Measurements from ENCODE around the gene CTNS.

Gene CTNS

DNA sequence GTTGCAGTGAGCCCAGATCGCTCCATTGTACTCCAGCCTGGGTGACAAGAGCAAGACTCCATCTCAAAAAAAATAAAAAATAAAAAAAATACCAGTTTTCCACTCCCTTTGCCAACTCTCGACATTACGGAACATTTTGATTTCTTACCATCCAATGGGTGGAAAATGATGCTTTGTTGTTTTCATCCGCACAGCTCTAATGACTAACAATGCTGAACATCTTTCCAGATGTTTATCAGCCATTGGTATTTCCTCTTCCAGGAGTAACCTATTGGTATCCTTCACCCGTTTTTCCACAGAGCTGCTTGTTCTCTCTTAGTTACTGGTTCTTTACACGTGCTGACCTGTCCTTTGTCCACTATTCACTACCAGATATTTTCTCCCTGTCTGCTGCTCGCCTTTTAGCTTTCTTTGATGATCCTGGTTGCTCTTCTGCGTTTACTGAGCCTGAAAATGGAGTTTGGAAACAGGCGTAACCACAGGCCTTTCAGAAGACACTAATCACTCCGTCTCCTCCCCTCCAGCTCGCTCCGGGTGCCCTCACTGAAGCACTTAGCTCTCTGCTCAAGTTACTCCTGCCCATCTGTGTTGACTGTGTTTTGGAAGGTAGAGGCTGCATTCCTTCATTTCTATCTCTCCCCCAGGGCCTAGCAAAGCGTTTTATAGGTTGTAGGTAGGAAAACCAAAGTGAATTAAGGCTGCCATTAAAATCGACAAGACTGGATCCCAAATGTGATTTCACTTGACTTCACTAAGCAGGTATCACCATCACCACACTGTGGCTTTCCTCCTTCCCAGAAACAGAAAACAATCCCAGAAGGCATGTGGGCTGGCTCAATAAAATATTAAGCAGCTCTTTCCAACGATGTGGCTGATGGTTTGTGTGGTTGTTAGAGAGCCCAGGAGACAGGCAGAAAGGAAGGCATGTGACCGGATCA, 9.5 kb upstream of the CTNS start:
- DNase-seq (ENCODE audit: low read depth): no peak

DNA sequence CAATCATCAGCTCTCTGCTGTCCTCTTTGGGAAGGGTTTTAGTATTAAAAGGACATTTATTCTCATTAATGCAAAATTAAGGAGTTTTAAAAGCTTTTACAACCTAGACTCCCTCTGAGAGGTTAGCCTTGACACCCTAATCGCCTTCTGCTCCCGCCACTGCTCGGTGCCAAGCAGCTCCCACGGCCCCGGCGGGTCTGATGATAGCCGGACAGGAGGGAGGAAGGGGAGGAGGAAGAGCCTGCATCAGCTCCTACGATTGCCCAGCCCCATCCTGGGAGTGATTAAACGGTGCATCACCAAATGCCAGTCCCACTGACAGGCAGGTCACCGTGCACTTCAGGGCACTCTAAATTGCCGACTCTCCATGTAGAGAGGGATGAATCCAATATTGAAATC, 8.8 kb upstream of the CTNS start:
- DNase-seq (ENCODE audit: low read depth): no peak

DNA sequence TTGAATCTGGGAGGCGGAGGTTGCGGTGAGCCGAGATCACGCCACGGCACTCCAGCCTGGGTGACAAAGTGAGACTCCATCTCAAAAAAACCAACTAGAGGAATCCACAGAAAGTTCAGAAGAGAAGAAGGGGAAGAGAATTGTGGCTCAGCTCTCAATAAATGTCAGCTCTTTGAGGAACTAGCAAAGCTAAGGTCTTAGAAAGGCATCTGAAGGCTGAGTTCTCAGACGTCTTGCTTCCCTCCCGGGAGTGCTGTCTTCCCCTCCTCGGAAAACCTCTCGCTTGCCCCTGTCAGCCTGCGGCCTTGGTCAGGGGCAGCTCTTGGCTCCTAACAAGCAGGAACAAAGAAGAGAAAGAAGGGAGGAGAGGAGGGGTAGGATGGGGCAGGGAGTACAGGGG, 5.8 kb upstream of the CTNS start:
- DNase-seq (ENCODE audit: low read depth): no peak

- no peak for DNase-seq (ENCODE audit: low read depth)
These were observed 4.3 kb upstream of the CTNS start for GRCh38 chr17:3632287-3632686.

GRCh38 chr17:3635474-3636153, 946 bp upstream of the CTNS start:
- no peak for DNase-seq (ENCODE audit: low read depth)

- no peak for DNase-seq (ENCODE audit: low read depth)
These were observed 381 bp downstream of the CTNS start for GRCh38 chr17:3636908-3637373.

DNA sequence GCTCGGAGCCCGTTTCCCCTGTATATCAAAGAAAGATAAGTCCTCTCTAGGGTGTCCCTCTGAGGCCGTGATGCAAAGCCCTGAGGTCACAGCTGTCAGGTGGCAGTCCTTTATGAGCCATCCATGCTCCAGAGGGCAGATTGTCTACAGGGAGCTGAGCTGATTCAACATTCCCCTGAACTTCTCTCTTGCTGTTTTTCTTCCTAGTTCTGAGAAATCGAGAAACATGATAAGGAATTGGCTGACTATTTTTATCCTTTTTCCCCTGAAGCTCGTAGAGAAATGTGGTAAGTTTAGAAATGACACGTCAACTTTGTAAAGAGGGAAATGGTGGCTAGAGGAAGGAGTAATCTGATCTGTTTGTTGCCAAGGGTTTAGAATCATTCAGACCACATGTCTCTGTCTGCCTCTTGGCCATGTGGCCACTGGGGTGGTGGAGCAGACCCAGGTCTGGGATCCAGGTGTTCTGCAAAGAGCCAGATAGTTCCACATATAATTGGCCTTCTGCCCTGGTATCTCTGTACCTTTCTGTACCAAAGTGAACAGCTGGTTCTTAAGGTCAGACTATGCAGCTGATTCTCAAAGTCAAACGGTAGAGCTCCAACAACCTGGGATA, 3.5 kb downstream of the CTNS start:
- no peak for DNase-seq (ENCODE audit: low read depth)

DNA sequence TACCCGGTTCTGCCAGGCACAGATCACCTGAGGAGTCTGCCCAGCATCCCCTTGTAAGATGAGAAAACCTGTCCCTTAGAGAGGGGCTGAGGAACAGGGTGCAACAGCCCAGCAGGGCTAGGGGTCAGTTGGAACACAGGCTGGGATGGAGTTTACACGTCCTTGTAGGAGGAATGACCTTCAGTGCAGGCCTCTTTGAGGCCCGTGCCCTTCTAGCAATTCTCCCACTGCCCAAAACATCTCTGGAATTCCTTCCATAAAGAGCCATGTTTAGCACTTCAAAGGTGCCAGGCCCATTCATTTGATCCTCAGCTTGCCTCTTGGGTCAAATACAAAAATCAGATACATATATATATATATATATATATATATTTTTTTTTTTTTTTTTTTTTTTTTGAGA, 4.5 kb downstream of the CTNS start:
- no peak for DNase-seq (ENCODE audit: low read depth)

- DNase-seq (ENCODE audit: low read depth): no peak
These were observed 5.3 kb downstream of the CTNS start for GRCh38 chr17:3641717-3642486.

DNA sequence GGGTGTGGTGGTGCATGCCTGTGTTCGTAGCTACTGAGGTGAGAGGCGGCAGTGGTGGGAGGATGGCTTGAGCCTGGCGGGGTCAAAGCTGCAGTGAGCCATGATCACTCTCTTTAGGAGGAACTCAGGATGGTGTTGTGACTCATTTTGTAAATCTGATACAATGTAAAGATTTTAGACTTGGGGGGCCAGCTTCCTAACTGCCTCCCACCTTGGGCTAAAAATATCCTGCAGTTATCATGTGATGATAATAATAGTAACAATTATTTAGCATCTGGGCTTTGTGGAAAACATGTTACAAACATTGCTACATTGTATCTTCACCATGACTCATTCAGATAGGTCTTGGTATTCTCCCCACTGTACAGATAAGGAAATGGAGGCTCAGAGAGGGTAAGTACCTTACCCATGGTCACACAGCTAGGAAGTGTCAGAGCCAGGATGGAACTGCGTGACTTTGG, 7.4 kb downstream of the CTNS start:
- DNase-seq (ENCODE audit: low read depth): no peak

- DNase-seq (ENCODE audit: low read depth): no peak
These were observed 8.8 kb downstream of the CTNS start for GRCh38 chr17:3645310-3645709.

GRCh38 chr17:3647251-3647650, 10.7 kb downstream of the CTNS start:
- DNase-seq (ENCODE audit: low read depth): no peak

- no peak for DNase-seq (ENCODE audit: low read depth)
These were observed 11.4 kb downstream of the CTNS start for GRCh38 chr17:3647769-3648555.

- no peak for DNase-seq (ENCODE audit: low read depth)
These were observed 19.2 kb downstream of the CTNS start for GRCh38 chr17:3655766-3656165.

- DNase-seq (ENCODE audit: low read depth): no peak
These were observed 19.8 kb downstream of the CTNS start for GRCh38 chr17:3656353-3656752.

DNA sequence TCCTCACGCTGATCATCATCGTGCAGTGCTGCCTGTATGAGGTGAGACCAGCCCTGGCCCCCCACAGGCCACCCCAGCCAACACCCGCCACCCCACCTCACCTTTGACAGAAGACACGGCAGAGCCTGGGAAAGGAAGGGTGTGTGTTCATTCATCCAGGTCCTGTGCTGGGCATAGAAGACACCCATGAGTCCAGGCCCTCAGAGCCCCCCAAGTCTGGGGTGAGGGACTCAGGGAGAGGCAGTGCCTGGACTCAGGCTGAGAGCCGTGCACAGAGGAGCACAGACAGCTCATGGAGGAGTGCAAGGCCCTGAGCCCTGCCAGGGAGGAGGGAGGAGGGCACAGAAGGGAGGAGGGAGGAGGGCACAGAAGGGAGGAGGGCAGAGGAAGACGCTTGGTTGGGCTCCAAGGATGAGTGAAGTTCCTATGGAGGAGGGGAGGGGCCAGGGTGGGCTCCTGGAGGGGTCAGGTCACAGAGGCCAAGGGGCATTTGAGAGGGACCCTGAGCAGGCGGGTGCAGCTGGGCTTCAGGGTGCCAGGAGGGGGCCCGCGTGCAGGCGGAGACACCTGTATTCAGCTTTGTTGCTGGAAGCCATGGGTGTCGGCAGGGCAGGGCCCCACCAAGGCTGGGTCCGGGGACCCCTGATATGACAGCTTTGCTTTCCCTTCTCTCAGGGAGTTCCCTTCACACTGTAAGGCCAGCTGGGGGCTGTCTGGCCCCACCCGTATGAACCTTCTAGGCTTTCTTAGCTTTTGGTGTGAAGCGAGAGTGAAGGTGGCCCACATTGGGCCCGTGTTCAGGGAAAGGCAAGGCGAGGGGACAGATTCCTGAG, 20.4 kb downstream of the CTNS start:
- no peak for DNase-seq (ENCODE audit: low read depth)

DNA sequence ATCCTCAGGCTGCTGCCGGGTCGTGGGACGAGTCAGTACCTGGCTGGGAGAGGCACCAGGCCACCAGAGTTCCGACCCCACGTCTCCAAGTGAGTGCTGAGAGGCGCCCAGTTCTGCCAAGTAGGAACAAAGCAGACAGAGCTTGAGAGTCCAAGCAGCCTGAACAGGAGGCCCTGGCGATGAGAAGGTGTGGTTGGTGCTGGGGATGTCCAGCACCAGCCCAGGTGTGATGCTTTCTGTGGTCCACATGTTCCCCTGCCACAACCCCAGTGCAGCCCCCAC, 21.0 kb downstream of the CTNS start:
- no peak for DNase-seq (ENCODE audit: low read depth)

DNA sequence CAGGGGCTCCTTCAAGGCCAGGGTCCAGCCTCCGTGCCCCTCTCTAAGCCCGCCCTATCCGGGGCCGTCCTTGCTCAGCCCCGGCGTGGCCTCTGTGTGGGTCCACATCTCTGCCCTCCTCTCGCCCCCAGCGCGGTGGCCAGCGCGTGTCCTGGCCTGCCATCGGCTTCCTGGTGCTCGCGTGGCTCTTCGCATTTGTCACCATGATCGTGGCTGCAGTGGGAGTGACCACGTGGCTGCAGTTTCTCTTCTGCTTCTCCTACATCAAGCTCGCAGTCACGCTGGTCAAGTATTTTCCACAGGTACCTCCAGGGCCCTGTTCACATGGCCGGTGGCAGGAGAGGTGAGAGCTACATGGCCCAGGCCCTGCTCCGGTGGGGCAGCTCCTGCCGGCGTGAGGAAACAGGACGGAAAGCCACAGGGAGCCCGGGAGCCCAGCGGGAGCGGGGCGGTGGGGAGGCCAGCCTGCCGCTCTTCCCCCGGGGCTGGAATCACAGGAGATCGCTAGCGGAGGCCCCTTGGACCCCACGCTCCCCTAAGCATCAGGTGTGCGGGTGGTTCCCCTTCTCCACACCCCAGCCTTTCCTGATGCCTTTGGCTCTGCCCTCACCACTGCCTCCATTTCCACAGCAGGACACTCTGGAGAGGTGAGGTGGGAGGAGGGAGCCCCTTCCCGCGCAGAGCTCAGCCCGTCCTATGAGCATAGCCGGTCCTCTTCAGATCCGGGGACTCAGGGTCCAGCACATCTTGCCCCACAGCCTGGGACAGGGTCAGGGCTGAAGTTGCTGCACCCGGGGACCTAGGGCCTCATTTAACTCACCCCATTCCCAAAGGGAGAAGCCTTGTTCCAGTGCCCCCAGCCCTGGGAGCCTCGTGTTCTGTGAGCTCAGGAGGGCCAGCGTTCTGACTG, 21.6 kb downstream of the CTNS start:
- no peak for DNase-seq (ENCODE audit: low read depth)

GRCh38 chr17:3658784-3659449, 22.4 kb downstream of the CTNS start:
- no peak for DNase-seq (ENCODE audit: low read depth)

Data from stimulated activated CD8-positive, alpha-beta memory T cell treated with anti-CD3 and anti-CD28 coated beads, Interleukin-12 subunit alpha, Interleukin-12 subunit beta, amount 100 ng/mL, for 1 hour (primary cell).